ENCODE data around the gene ZNRD2.

The ZNRD2 gene

DNA sequence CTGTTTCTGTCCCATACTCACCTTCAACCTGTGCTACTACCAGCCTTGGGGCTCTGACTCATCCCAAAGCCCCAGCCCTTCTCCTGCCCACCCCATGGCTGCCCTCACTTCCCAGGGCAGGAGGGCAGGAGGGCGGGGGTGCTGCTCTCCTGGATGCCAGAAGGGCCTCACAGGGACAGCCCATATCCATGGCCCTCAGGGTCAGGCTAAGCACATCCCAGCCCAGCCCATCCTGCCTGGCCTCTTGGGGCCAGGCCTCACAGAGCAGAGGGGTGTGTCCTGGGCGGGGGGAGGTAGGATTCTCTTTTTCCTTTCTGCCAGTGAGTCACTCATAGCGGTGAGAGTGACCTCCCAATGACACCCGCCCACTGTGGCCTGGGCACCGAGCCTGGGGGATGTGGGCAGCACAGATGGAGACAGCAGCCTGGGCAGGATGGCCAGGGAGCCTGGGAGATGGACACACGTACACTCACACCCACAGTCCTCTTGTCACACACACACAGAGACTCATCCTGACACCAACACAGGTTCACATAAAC, 14.5 kb upstream of the ZNRD2 start:
- no peak overlapping the region; the same call in 1 of the 2 replicates for H3K27ac ChIP-seq
- TF ChIP-seq, protein P1, sequence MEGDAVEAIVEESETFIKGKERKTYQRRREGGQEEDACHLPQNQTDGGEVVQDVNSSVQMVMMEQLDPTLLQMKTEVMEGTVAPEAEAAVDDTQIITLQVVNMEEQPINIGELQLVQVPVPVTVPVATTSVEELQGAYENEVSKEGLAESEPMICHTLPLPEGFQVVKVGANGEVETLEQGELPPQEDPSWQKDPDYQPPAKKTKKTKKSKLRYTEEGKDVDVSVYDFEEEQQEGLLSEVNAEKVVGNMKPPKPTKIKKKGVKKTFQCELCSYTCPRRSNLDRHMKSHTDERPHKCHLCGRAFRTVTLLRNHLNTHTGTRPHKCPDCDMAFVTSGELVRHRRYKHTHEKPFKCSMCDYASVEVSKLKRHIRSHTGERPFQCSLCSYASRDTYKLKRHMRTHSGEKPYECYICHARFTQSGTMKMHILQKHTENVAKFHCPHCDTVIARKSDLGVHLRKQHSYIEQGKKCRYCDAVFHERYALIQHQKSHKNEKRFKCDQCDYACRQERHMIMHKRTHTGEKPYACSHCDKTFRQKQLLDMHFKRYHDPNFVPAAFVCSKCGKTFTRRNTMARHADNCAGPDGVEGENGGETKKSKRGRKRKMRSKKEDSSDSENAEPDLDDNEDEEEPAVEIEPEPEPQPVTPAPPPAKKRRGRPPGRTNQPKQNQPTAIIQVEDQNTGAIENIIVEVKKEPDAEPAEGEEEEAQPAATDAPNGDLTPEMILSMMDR (IDR thresholded peaks at IDR 0.05): no peak
- TF ChIP-seq ZFX (IDR thresholded peaks at IDR 0.05; ENCODE audit: borderline replicate concordance): no peak

DNA sequence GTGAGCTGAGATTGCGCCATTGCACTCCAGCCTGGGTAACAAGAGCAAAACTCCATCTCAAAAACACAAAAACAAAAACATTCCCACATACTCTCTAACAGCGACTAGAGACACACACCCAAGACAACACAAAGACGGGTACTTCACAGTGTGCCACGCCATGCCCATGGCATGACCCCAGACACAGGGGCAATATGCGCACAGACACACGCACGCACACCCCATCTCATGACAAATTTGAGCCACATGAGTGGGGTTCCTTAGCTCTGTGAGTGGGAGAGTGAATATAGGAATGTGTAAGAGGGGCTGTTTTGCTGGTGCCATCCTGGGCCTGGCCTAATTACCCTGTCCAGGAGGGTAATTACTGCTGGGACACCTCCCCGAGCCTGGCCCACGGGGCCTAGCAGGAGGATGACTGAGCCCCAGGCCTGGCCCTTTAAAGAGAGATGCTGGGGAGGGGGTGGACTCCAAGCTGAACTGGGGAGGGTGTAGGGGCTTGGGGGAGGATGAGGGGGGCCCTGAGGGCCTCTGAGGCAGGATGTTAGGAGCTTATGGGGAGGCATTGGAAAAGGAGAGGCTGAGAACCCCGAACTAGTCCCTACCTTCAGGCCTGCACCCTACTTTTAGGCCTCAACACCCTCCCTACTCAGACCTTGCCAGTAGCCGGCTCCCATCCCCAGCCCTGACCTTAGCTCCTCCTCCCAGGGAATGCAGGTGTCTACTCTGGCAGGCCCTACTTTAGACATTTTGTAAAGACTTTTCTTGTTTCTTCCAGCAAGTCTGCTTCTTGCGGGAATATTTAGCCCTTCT, 13.6 kb upstream of the ZNRD2 start:
- H3K27ac ChIP-seq: 0 out of 2 replicates have a peak overlapping the region, but pooled peaks have one; percentile 76
- TF ChIP-seq ZFX (IDR thresholded peaks at IDR 0.05; ENCODE audit: borderline replicate concordance): no peak
- TF ChIP-seq, protein P1 (IDR thresholded peaks at IDR 0.05): no peak

DNA sequence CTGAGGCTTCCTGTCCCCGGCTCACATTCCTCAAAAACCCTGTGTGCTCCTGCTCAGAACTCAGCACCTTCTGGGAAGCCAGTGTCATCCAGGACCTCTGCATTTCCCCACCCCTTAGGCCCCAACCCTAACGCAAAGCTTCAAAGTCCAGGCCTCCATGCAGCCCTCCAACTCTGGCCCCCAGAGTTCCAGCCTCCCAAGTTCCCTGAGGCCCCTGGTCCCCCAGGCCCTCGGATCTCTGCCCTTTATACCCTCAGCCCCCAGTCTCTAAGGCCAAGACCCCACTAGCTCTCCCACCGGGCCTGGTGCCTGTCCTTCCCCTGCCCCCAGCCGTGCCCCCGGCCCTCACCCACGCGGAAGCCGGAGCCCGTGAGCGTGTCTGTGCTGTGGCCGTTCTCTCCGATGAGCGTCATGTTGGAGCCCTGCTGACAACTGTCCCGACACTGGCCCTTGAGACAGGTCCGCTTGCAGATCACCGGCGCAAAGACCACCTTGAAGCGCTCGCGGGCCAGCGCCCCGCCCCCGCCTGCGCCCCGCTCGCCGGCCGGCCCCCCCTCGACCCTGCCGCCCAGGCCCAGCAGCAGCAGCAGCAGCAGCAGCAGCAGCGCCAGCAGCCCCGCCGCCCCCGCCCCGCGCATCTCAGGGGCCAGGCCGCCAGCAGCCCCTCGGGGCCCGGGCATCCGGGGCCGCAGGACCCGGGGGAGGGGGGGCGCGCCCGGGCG, 12.8 kb upstream of the ZNRD2 start:
- H3K27ac ChIP-seq: peak overlapping the region; percentile 76

DNA sequence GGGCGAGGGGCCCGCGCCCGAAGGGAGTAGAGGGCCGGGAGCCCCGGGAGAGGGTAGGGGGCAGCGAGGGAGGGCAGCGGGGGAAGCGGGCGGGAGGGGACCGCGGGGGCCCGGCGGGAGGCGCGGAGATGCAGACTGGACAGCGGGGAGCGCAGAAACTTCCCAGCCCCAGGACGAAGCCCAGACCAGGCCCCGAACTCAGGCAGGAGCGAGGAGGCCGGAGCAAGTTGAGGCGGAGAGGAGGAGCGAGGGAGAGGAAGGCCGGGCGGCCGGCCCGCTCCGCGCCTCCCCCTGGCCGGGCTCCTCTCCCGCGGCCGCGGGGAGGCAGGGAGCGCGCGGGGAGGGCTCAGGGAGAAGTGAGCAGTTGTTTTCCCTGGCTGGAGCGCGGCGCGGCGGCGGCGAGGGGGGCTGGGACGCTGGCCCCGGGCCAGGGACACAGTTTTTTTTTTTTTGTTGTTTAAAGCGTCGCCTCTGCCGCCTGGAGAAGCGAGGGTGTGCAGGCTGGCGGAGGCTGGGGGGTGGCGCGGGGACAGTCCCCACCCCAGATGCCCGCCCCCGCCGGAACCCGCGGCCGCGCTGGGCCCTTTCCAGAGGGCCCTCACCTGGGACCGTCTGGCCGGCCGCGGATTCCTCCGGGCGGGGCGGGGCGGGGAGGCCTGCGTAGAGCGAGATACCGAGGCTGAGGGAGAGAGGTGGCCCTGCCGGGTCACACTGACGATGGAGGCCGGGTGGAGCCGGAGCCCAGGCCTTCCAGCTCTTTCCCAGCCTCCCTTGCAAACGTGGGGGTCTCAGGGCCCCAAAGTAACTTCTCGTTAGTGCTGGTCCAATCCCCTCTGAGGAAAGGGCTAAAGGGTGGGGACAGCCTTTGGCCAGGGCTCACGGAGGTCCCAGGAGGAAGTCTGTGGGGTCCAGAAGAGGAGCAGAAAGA, 12.0 kb upstream of the ZNRD2 start, which contains the start of gene LTBP3:
Gene LTBP3, minus strand, starts transcription at position 358 of the 928 bp plus-strand sequence. CDS start 400 bp downstream, outside the sequence.
- no peak for TF ChIP-seq ZFX (IDR thresholded peaks at IDR 0.05; ENCODE audit: borderline replicate concordance)
- TF ChIP-seq, protein P1 (IDR thresholded peaks at IDR 0.05): no peak; the same call in 1 of the 2 replicates
- peak within 1 kb of the TSS; percentile 76 for H3K27ac ChIP-seq

More for the DNA sequence above, 12.8 kb upstream of the ZNRD2 start:
- TF ChIP-seq, protein P1 (IDR thresholded peaks at IDR 0.05): no peak
- TF ChIP-seq ZFX (IDR thresholded peaks at IDR 0.05; ENCODE audit: borderline replicate concordance): no peak

- TF ChIP-seq ZFX (IDR thresholded peaks at IDR 0.05; ENCODE audit: borderline replicate concordance): no peak
- TF ChIP-seq, protein P1 (IDR thresholded peaks at IDR 0.05): no peak
- peak overlapping the region; percentile 76 for H3K27ac ChIP-seq
Measured at GRCh38 chr11:65558930-65559509, 11.3 kb upstream of the ZNRD2 start.

GRCh38 chr11:65559535-65559934, 10.7 kb upstream of the ZNRD2 start:
- no peak for TF ChIP-seq ZFX (IDR thresholded peaks at IDR 0.05; ENCODE audit: borderline replicate concordance)
- TF ChIP-seq, protein P1 (IDR thresholded peaks at IDR 0.05): no peak
- H3K27ac ChIP-seq: peak overlapping the region; percentile 76
